K562 (cell line): ENCODE data around the gene ELAC2.

Source experiments
- EZH2 ChIP-seq: IDR thresholded peaks from 2 replicates; pipeline ENCODE4 v1.6.1; 2012; ENCODE audit warnings: low read depth, mild to moderate bottlenecking, inconsistent platforms, low read length, borderline replicate concordance
- ZNF24 ChIP-seq: fragments of 450-650 bp; IDR thresholded peaks from 2 replicates; pipeline ENCODE4 v1.6.1; 2016

GRCh38 chr17:12990926-12991325, 26.9 kb downstream of the ELAC2 start:
- TF ChIP-seq ZNF24 (no peak), EZH2 (no peak)
